GM12878 (cell line): Measurements from ENCODE around the gene TAF10. TPM values are rescaled to one million over a fixed set of nuclear protein-coding genes. Genes with fewer than 3 reads are reported as not detected.

Experiments used
- ATAC-seq: fragments of 200-7000 bp; cut with Tn5 transposase; 3 replicates; pipeline ENCODE4 v1.9.1; 2020; ENCODE audit warnings: mild to moderate bottlenecking, moderate library complexity
- BruUV-seq: library from RNA; stranded (reverse); fragments of 400-500 nt; replicated peaks from 2 replicates; lab custom pipeline; 2021; lab: Mats Ljungman, UMichigan
- CTCF ChIA-PET: fragments of 300-600 bp; sonication (Branson Sonifier 250); formaldehyde crosslinking; extraction: SDS; loops from one replicate; lab custom pipeline; 2021; ENCODE audit warnings: inconsistent platforms; lab: Yijun Ruan, JAX
- POLR2A ChIA-PET: fragments of 350-600 bp; formaldehyde crosslinking; extraction: SDS; loops from one replicate; lab custom pipeline; 2021; ENCODE audit warnings: inconsistent platforms; lab: Charles Lee
- RAD21 ChIA-PET: fragments of 300-600 bp; sonication (Branson Sonifier 250); formaldehyde crosslinking; loops from one replicate; lab custom pipeline; 2023; ENCODE audit warnings: antibody characterized with exemption; ENCODE audit not compliant: unreplicated experiment; lab: Charles Lee
- SMC1A ChIA-PET: fragments of 300-600 bp; sonication (Branson Sonifier 250); formaldehyde crosslinking; loops from one replicate; lab custom pipeline; 2023; ENCODE audit not compliant: unreplicated experiment, uncharacterized antibody; lab: Charles Lee
- DNase-seq: peaks from one replicate; pipeline ENCODE4 v3.0.0-alpha.2; 2011; ENCODE audit warnings: low read depth, low spot score
- FAIRE-seq: peaks from 3 replicates; lab custom pipeline; 2011; peaks lifted over from hg19 to GRCh38; lab: Jason Lieb, UNC
- H2AFZ ChIP-seq: 2 replicates; pipeline ENCODE4 v1.6.0; 2011; ENCODE audit warnings: low read depth, low read length, control low read depth; ENCODE audit not compliant: control insufficient read depth
- H3K27ac ChIP-seq: 2 replicates; pipeline ENCODE4 v1.5.1; 2011; ENCODE audit warnings: control low read depth; ENCODE audit not compliant: control insufficient read depth, insufficient read depth
- H3K27me3 ChIP-seq, 2 experiments: replicated peaks in 1 of 2; 2 replicates each; pipeline versions ENCODE4 v1.6.0 to v1.6.1; 2011; ENCODE audit warnings: low read length in 1 of 2; ENCODE audit not compliant: control insufficient read depth in 2 of 2, insufficient read depth in 2 of 2
- H3K36me3 ChIP-seq, 2 experiments: 2 replicates each; pipeline ENCODE4 v1.5.1; 2011; ENCODE audit warnings: low read length in 1 of 2; ENCODE audit not compliant: control insufficient read depth in 2 of 2, insufficient read depth in 2 of 2
- H3K4me1 ChIP-seq: 2 replicates; pipeline ENCODE4 v1.6.1; 2011; ENCODE audit warnings: mild to moderate bottlenecking, low read length, moderate library complexity, mixed read lengths; ENCODE audit not compliant: control insufficient read depth, insufficient read depth
- H3K4me2 ChIP-seq: 2 replicates; pipeline ENCODE4 v1.6.0; 2011; ENCODE audit warnings: control low read depth; ENCODE audit not compliant: control insufficient read depth, insufficient read depth
- H3K4me3 ChIP-seq: fragments of 200-600 bp; sonication (generic); 2 replicates; pipeline ENCODE4 v1.5.1; 2016
- H3K79me2 ChIP-seq: 2 replicates; pipeline ENCODE4 v1.6.0; 2011; ENCODE audit warnings: low read length; ENCODE audit not compliant: control insufficient read depth, insufficient read depth
- H3K9ac ChIP-seq: 2 replicates; pipeline ENCODE4 v1.8.0; 2011; ENCODE audit warnings: low read length, control low read depth, mixed read lengths; ENCODE audit not compliant: control insufficient read depth, insufficient read depth
- H3K9me3 ChIP-seq: replicated peaks from 3 replicates; pipeline ENCODE4 v1.5.1; 2011; ENCODE audit warnings: mild to moderate bottlenecking, low read length; ENCODE audit not compliant: control insufficient read depth, insufficient read depth
- H4K20me1 ChIP-seq: 2 replicates; pipeline ENCODE4 v1.6.0; 2011; ENCODE audit not compliant: control insufficient read depth, insufficient read depth
- BMI1 ChIP-seq: fragments of 450-650 bp; IDR thresholded peaks from 2 replicates; pipeline ENCODE4 v1.6.1; 2016; ENCODE audit warnings: mild to moderate bottlenecking, moderate library complexity, borderline replicate concordance
- CBX3 ChIP-seq: fragments of 200-600 bp; sonication (generic); IDR thresholded peaks from 2 replicates; pipeline ENCODE4 v1.6.1; 2016; ENCODE audit warnings: low read depth, borderline replicate concordance
- CREB1 ChIP-seq: IDR thresholded peaks from 2 replicates; pipeline ENCODE4 v1.6.1; 2012; ENCODE audit warnings: low read depth, mild to moderate bottlenecking, inconsistent platforms
- EZH2 ChIP-seq: IDR thresholded peaks from 2 replicates; pipeline ENCODE4 v1.6.1; 2012; ENCODE audit warnings: low read depth, mild to moderate bottlenecking, control low read depth, inconsistent platforms, low read length, borderline replicate concordance; ENCODE audit not compliant: control insufficient read depth
- YBX1 ChIP-seq: fragments of 450-650 bp; IDR thresholded peaks from 2 replicates; pipeline ENCODE4 v1.6.1; 2016; ENCODE audit warnings: antibody characterized with exemption
- WGBS: methylation state at CpG from one replicate; pipeline ENCODE4 v1.1.6; 2016; ENCODE audit warnings: low lambda C conversion rate; ENCODE audit not compliant: insufficient replicate concordance, insufficient coverage; ENCODE audit errors: missing lambda C conversion rate; 5-methylcytosine and 5-hydroxymethylcytosine counted together
- in situ Hi-C: fragments of 300-500 bp; cut with MboI; formaldehyde crosslinking; loops from 9 replicates; pipeline ENCODE4 v1.14.3; 2018; ENCODE audit warnings: mixed read lengths
- intact Hi-C: fragments of 100-400 bp; cut with micrococcal nuclease; formaldehyde crosslinking; loops from one replicate; pipeline ENCODE4 v1.14.2; 2022; ENCODE audit not compliant: unreplicated experiment
- polyA plus RNA-seq, 11 experiments: library from polyadenylated mRNA; depleted of rRNA in 4 of 11; unstranded in 6 of 11; stranded (reverse) in 5 of 11; fragments of >200 nt; fragmentation: Nextera tagmentation in 4 of 11; fragmentation: Illumina TruSeq in 1 of 11; extraction: Ambion mirVana in 4 of 11; extraction: Trizol in 1 of 11; gene quantifications; 1 replicate in 1 of 11; 2 replicates in 10 of 11; pipeline versions ENCODE4 v1.2.1 to v1.2.3, GENCODE V29; 2011 to 2016; ENCODE audit warnings: inconsistent platforms in 2 of 11, missing spikeins in 2 of 11, low read depth in 1 of 11
- total RNA-seq, 4 experiments: library from RNA; depleted of rRNA in 3 of 4; stranded (reverse); fragments of >200 nt in 3 of 4; fragmentation: Illumina TruSeq in 1 of 4; extraction: Trizol in 1 of 4; gene quantifications; 2 replicates each; pipeline versions ENCODE4 v1.2.1 to v1.2.3, GENCODE V29; 2013 to 2021
- TF ChIP-seq, protein P1 (sequence below): IDR thresholded peaks from 2 replicates; pipeline ENCODE4 v1.6.1; 2012; ENCODE audit warnings: low read depth, low read length, improper control_type of control experiment
- TF ChIP-seq, protein P2 (sequence below), 3 experiments: IDR thresholded peaks in 2 of 3; conservative IDR thresholded peaks in 1 of 3; 2 replicates each; pipeline ENCODE4 v1.5.1; 2011; ENCODE audit warnings: low read depth in 3 of 3, low read length in 3 of 3, mild to moderate bottlenecking in 3 of 3, control low read depth in 2 of 3, moderate library complexity in 2 of 3, inconsistent platforms in 1 of 3, mixed read lengths in 1 of 3; ENCODE audit not compliant: control insufficient read depth in 2 of 3, insufficient read depth in 1 of 3; ENCODE audit errors: extremely low read depth in 1 of 3
- TF ChIP-seq, protein P3 (sequence below): fragments of 450-650 bp; IDR thresholded peaks from 2 replicates; pipeline ENCODE4 v1.6.1; 2018; ENCODE audit warnings: borderline replicate concordance, mild to moderate bottlenecking; ENCODE audit not compliant: partially characterized antibody
- TF ChIP-seq, protein P4 (sequence below): IDR thresholded peaks from 2 replicates; pipeline ENCODE4 v1.6.1; 2011; ENCODE audit warnings: borderline replicate concordance, low read depth, mild to moderate bottlenecking, moderate library complexity, mixed read lengths, low read length; ENCODE audit not compliant: insufficient read depth; ENCODE audit errors: extremely low read length

TAF10 gene
- total and polyA plus RNA-seq, 10 of the 15 experiments (the other 5 are each of a cell fraction or from before 2014, with no cell fraction given) = 26.7 to 251 (median 149) TPM

DNA sequence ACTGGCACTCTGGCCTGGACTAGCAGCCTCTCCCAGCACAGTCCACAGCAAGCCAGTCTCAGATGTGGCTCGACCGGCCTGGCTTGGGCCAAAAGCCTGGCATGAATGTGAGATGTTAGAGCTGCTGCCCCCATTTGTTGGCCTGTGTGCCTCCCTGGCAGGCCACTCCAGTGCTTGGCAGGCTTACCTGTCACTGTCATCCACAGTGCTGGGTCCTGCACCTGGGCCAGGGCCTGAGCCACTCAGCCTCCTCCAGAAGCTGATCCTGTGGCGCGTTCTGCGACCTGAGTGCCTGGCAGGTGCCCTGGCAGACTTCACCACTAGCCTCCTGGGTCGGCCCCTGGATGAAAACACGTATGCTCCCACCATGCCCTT, 44.7 kb downstream of the TAF10 start (continued):
- TF ChIP-seq, protein P1, sequence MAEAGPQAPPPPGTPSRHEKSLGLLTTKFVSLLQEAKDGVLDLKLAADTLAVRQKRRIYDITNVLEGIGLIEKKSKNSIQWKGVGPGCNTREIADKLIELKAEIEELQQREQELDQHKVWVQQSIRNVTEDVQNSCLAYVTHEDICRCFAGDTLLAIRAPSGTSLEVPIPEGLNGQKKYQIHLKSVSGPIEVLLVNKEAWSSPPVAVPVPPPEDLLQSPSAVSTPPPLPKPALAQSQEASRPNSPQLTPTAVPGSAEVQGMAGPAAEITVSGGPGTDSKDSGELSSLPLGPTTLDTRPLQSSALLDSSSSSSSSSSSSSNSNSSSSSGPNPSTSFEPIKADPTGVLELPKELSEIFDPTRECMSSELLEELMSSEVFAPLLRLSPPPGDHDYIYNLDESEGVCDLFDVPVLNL = no peak
- no peak for TF ChIP-seq CREB1

DNA sequence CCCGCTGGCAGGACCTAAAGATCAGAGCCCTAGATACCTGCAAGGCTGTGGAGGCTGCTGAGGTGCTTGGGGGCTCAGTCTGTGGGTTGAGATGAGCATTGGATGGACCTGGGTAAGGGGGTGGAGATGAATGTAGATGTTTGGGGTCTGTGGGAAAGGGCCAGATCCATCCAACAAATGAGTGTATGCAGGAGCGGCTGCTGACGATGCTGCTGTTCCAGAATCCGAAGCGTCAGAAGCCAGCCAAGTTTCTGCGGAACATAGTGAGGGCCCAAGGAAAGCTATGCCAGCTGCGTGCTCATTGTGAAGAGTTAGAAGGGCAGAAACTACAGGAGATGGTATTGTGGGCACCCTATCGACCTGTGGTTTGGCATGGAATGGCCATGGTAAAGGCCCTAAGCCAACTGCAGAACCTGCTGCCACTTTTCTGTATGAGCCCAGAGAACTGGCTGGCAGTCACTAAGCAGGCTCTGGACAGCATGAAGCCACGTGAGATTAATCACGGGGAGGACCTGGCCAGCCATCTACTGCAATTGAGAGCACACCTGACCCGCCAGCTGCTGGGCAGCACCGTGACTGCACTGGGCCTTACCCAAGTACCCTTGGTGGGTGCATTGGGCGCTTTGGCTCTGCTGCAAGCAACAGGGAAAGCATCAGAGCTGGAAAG, 45.2 kb downstream of the TAF10 start:
- Histone ChIP-seq H3K4me2 (no peak overlapping the region), H3K27ac (no peak overlapping the region), H3K9ac (no peak overlapping the region), H3K36me3 (peaks cover 0 to 1% of the 10 kb centered on the region in 2 experiments; a peak in 1 of 4 replicates), H3K9me3 (no peaks in the 10 kb centered on the region), H3K4me1 (no peaks in the 10 kb centered on the region), H3K4me3 (no peak overlapping the region), H3K27me3 (no peaks in the 10 kb centered on the region), H2AFZ (no peak overlapping the region), H4K20me1 (no peaks in the 10 kb centered on the region), H3K79me2 (no peaks in the 10 kb centered on the region)
- ChIA-PET SMC1A (no interaction called here), POLR2A (no interaction called here), CTCF (no interaction called here), RAD21 (no interaction called here)
- FAIRE-seq (no peak), ATAC-seq (no peak), DNase-seq (no peak)
- BruUV-seq = TSS peak; percentile 41
- in situ Hi-C loops (no loop called here), intact Hi-C loops (no loop called here)
- no peak for TF ChIP-seq BMI1
- TF ChIP-seq EZH2 = no peak
- TF ChIP-seq, protein P2, sequence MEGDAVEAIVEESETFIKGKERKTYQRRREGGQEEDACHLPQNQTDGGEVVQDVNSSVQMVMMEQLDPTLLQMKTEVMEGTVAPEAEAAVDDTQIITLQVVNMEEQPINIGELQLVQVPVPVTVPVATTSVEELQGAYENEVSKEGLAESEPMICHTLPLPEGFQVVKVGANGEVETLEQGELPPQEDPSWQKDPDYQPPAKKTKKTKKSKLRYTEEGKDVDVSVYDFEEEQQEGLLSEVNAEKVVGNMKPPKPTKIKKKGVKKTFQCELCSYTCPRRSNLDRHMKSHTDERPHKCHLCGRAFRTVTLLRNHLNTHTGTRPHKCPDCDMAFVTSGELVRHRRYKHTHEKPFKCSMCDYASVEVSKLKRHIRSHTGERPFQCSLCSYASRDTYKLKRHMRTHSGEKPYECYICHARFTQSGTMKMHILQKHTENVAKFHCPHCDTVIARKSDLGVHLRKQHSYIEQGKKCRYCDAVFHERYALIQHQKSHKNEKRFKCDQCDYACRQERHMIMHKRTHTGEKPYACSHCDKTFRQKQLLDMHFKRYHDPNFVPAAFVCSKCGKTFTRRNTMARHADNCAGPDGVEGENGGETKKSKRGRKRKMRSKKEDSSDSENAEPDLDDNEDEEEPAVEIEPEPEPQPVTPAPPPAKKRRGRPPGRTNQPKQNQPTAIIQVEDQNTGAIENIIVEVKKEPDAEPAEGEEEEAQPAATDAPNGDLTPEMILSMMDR (IDR thresholded peaks at IDR 0.05 in 2 of 3, conservative IDR thresholded peaks at IDR 0.05 in 1 of 3; ENCODE audit: control insufficient read depth in 2 of 3, extremely low read depth in 1 of 3, insufficient read depth in 1 of 3, low read depth in 3 of 3, low read length in 3 of 3) = no peak
- TF ChIP-seq, protein P3, sequence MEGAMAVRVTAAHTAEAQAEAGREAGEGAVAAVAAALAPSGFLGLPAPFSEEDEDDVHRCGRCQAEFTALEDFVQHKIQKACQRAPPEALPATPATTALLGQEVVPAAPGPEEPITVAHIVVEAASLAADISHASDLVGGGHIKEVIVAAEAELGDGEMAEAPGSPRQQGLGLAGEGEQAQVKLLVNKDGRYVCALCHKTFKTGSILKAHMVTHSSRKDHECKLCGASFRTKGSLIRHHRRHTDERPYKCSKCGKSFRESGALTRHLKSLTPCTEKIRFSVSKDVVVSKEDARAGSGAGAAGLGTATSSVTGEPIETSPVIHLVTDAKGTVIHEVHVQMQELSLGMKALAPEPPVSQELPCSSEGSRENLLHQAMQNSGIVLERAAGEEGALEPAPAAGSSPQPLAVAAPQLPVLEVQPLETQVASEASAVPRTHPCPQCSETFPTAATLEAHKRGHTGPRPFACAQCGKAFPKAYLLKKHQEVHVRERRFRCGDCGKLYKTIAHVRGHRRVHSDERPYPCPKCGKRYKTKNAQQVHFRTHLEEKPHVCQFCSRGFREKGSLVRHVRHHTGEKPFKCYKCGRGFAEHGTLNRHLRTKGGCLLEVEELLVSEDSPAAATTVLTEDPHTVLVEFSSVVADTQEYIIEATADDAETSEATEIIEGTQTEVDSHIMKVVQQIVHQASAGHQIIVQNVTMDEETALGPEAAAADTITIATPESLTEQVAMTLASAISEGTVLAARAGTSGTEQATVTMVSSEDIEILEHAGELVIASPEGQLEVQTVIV = no peak
- TF ChIP-seq CBX3 = no peak
- no peak for TF ChIP-seq YBX1
- TF ChIP-seq, protein P4, sequence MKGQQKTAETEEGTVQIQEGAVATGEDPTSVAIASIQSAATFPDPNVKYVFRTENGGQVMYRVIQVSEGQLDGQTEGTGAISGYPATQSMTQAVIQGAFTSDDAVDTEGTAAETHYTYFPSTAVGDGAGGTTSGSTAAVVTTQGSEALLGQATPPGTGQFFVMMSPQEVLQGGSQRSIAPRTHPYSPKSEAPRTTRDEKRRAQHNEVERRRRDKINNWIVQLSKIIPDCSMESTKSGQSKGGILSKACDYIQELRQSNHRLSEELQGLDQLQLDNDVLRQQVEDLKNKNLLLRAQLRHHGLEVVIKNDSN = no peak
- 90% methylated on average over 13 of the region's 13 CpGs for WGBS
